Central memory CD8-positive, alpha-beta T cell (primary cell): ENCODE data around the gene KIAA0586.

Experiments
- ATAC-seq: fragments of 150-1000 bp; cut with Tn5 transposase; replicated peaks from 2 replicates; pipeline ENCODE4 v1.10.0; 2022; ENCODE audit warnings: mild to moderate bottlenecking, moderate FRiP score, moderate number of reproducible peaks; ENCODE audit not compliant: poor library complexity, severe bottlenecking; ENCODE audit errors: extremely low read depth
- DNase-seq, 2 donors: peaks; one replicate each; pipeline ENCODE4 v3.0.0; 2021; ENCODE audit warnings: low spot score in 2 of 2
- H3K27ac Mint-ChIP-seq: one replicate; pipeline ENCODE4 v1.8.0; 2022; ENCODE audit warnings: low read depth, mild to moderate bottlenecking, moderate library complexity, mixed read lengths
- H3K27me3 Mint-ChIP-seq: one replicate; pipeline ENCODE4 v1.8.0; 2022; ENCODE audit warnings: mixed read lengths
- H3K36me3 Mint-ChIP-seq: one replicate; pipeline ENCODE4 v1.8.0; 2022; ENCODE audit warnings: mild to moderate bottlenecking, moderate library complexity, mixed read lengths; ENCODE audit not compliant: insufficient read depth
- H3K4me1 Mint-ChIP-seq: one replicate; pipeline ENCODE4 v1.8.0; 2022; ENCODE audit warnings: mixed read lengths
- H3K4me3 Mint-ChIP-seq: one replicate; pipeline ENCODE4 v1.8.0; 2022; ENCODE audit warnings: mild to moderate bottlenecking, moderate library complexity, mixed read lengths
- H3K9me3 Mint-ChIP-seq: one replicate; pipeline ENCODE4 v1.8.0; 2022; ENCODE audit warnings: mixed read lengths

The KIAA0586 gene

DNA sequence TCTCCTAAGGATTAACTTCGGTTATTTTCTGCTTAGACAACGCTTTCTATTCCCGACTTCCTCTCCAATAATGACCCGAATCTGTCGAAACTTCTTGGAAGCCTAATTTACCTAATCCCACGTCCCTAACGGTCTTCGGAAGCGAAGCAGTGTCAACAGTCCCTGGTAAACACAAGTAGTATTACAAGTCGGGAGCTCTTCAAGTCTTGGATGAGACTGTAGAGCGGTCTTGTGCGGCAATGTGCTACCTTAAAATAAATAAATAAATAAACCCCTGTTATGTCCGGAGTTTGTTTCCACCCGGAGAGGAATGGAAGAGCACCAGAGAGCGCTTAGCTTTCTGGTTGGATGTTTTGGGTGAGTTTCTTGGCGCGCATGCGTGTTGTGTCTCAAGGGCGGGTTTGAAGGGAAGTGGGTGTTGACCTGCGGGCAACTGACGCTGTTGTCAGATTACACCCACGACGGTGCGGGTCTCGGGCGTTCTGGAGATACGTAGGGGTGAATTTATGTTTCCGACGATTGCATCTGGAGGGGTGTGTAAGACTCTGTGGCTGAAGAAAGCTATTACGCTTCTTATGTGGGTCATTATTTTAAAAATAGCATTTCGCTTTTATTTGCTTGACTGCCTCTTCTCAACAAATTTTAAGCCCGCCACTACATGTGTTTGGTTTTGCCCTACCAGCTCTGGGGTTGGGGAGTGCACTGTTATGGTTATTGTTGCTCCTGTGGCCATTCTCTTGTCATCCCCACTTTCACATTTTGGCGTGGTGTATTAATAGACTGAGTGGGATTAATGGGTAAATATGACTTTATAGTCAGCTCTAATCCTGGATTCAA, at the start of gene KIAA0586, which contains the start of gene TIMM9:
KIAA0586 (plus strand) TSS at position 439 of the 837 bp plus-strand sequence. CDS start 546 bp downstream, outside the sequence.
TIMM9 (minus strand) TSS at position 251 of the 837 bp plus-strand sequence. CDS start 15,586 bp downstream, outside the sequence.
- Mint-ChIP-seq H3K9me3 (no peaks in the 10 kb centered on the region), H3K4me3 (peak within 1 kb of the TSS; percentile 82), H3K27me3 (no peaks in the 10 kb centered on the region), H3K4me1 (peaks cover 26% of the 10 kb centered on the region), H3K36me3 (peaks cover 27% of the 10 kb centered on the region), H3K27ac (peak within 1 kb of the TSS; percentile 94)
- ATAC-seq (peak; percentile 90), DNase-seq (peak; percentile 91 to 96)

DNA sequence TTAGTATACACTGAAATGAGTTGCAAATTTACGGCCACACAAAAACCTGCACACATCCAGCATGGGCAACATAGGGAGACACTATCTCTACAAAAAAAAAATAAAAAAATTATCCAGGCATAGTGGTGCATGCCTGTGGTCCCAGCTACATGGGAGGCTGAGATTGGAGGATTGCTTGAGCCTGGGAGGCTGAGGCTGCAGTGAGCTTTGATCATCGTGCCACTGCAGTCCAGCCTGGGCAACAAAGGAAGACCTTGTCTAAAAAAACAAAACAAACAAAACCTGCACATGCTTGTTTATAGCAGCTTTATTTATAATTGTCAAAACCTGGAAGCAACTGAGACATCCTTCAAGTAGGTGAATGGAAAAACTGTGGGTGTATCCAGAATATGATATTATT, 36.7 kb upstream of the KIAA0586 start:
- H3K4me1 Mint-ChIP-seq, result peaks cover 5% of the 10 kb centered on the region
- ATAC-seq (no peak), DNase-seq (no peak)
- H3K9me3 Mint-ChIP-seq, result no peaks in the 10 kb centered on the region
- H3K27me3 Mint-ChIP-seq, result no peaks in the 10 kb centered on the region
- H3K27ac Mint-ChIP-seq, result no peak overlapping the region
- H3K4me3 Mint-ChIP-seq, result no peak overlapping the region
- H3K36me3 Mint-ChIP-seq, result peaks cover 3% of the 10 kb centered on the region

DNA sequence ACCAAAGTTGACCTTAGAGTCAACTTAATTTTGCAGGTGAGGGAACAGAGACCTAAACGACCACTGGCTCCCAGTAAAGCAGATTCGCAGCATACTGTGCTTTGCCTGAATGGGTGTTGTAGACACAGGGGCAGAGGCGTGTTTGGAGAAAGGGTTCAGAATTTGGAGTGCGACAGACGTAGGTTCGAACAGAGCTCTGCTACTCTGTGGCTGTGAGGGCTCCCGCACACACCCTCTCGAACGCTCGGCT, 32.0 kb upstream of the KIAA0586 start:
- Mint-ChIP-seq H3K9me3 (no peaks in the 10 kb centered on the region), H3K36me3 (peaks cover 2% of the 10 kb centered on the region), H3K27me3 (no peaks in the 10 kb centered on the region), H3K4me1 (peaks cover 17% of the 10 kb centered on the region), H3K27ac (peak overlapping the region; percentile 44), H3K4me3 (peak overlapping the region; percentile 82)
- DNase-seq, result no peak
- ATAC-seq, result no peak

DNA sequence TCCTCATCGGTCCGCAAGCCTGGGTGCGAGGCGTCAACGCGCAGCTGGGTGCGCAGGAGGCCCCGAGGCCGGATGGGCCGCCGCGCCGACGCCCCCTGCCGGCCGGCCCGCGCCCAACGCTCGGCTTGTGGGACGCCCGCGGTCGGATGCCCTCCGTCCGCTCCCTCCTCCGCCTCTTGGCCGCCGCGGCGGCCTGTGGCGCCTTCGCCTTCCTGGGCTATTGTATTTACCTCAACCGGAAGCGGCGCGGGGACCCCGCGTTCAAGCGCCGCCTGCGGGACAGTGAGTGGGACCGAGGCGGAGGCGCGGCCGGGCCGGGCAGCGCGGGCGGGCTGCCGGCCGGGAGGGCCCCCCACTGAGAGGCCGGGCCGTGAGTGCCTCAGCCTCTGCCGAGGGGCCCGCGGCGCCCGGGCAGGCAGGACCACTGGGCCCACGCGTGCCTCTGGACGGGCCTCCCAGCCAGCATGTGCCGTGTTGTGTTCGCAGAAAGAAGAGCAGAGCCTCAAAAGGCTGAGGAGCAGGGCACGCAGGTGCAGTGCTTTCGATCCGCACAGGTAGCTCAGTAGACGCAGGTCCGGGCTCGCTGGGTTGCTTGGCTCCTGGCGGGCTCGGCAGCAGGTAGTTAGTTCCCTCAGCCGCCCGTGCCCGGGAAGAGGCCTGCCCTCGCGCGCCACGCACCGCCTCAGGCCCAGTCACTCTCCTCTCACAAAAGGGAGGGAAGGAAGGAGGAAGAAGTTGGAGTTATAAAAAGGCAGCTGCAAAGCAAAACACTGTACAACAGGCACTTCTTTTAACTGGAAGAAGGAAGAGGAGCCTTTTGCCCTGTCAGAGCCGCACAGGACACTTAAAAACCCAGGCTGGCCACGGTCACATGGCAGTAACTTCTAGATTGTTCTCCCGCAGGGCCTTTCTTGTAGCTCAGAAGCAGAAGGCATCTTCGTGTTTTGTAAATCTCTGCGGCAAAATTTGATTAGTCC, 31.4 kb upstream of the KIAA0586 start, which contains the start of gene TOMM20L:
TOMM20L (plus strand) TSS at position 119 of the 977 bp plus-strand sequence; CDS start at position 147, 28 bp downstream.
- H3K9me3 Mint-ChIP-seq, result no peaks in the 10 kb centered on the region
- H3K4me3 Mint-ChIP-seq, result peak within 1 kb of the TSS; percentile 82
- peak; percentile 81 for ATAC-seq

DNA sequence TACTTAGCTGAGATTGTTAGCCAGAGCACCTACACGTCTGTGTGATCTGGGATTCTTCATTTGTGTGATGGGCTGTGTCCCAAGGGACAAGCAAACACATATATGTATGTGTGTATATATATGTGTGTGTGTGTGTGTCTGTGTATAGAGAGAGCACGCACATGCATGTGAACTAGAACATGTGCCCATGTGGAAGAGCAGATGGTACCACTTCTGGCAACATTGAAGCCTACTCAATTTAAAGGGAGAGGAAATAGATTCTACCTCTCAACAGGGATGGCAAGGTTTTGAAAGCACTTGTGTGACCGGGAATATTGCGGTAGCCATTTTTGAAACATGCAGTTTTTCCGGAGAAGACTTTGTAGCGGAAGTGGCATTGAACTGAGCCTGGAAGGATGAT, 30.4 kb upstream of the KIAA0586 start:
- no peak overlapping the region for H3K27ac Mint-ChIP-seq
- H3K9me3 Mint-ChIP-seq, result no peaks in the 10 kb centered on the region
- ATAC-seq, result no peak
- H3K27me3 Mint-ChIP-seq, result no peaks in the 10 kb centered on the region
- no peak for DNase-seq
- H3K4me3 Mint-ChIP-seq, result peak overlapping the region; percentile 82
- peaks cover 2% of the 10 kb centered on the region for H3K36me3 Mint-ChIP-seq
- peaks cover 17% of the 10 kb centered on the region for H3K4me1 Mint-ChIP-seq

More for the DNA sequence above, 31.4 kb upstream of the KIAA0586 start, which contains the start of gene TOMM20L:
- Mint-ChIP-seq H3K27me3 (no peaks in the 10 kb centered on the region), H3K4me1 (peaks cover 17% of the 10 kb centered on the region), H3K36me3 (peaks cover 2% of the 10 kb centered on the region), H3K27ac (peak within 1 kb of the TSS; percentile 86)
- DNase-seq, result peak; percentile 57 to 58

DNA sequence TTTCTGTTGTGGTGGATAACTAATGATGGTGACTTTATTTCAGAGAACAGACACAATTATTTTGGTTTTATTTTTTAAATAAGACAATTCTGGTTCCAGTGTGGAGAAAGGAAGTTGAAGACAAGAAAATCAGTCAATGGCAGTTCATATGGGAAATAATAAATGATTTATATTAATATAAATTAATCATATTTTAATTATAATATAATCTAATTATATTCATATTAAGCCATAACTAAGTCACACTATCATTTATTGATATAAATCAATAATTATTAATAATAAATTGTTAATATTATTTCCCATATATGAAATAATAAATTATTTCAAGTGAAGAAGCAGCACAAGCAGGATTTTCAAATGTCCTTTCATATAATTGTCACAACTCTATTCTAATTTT, 29.0 kb upstream of the KIAA0586 start:
- Mint-ChIP-seq H3K4me3 (no peak overlapping the region), H3K27me3 (no peaks in the 10 kb centered on the region), H3K9me3 (no peaks in the 10 kb centered on the region), H3K36me3 (peaks cover 2% of the 10 kb centered on the region), H3K27ac (no peak overlapping the region), H3K4me1 (peaks cover 17% of the 10 kb centered on the region)
- DNase-seq (no peak), ATAC-seq (no peak)

DNA sequence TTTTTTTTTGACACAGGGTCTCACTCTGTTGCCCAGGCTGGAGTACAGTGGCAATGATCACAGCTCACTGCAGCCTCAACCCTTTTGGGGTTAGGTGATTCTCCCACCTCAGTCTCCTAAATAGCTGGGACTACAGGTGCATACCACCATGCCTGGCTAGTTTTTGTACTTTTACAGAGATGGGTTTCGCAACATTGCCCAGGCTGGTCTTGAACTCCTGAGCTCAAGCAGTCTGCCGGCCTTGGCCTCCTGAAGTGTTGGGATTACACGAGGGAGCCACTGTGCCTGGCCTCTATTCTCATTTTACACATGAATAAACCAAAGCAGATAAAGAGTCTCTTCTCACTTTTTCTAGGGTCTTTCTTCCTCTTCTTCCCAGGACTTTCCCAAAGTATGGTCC, 28.6 kb upstream of the KIAA0586 start:
- H3K4me1 Mint-ChIP-seq, result peaks cover 17% of the 10 kb centered on the region
- H3K27ac Mint-ChIP-seq, result no peak overlapping the region
- H3K4me3 Mint-ChIP-seq, result no peak overlapping the region
- no peak for DNase-seq
- H3K9me3 Mint-ChIP-seq, result no peaks in the 10 kb centered on the region
- H3K36me3 Mint-ChIP-seq, result peaks cover 2% of the 10 kb centered on the region
- no peaks in the 10 kb centered on the region for H3K27me3 Mint-ChIP-seq
- no peak for ATAC-seq

DNA sequence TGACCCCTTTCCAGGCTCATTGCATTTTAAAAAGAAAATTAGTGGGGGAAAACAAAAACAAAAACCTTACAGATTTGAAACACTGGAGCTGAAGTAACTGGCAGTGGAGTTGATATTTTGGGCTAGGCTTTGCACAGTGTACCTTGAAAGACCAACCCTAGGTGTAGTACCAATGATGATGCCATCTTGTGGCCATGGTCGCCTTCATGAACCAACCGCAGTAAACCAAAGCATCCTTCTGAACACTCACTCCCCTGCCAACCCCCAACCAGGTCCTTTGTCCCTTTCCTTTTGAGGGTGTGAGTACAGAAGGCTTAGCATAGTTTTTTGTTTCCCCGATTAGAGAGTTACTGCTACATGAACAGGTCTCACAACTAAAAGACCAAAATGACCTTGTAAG, 25.9 kb upstream of the KIAA0586 start:
- ATAC-seq (no peak), DNase-seq (no peak)
- no peak overlapping the region for H3K27ac Mint-ChIP-seq
- H3K4me1 Mint-ChIP-seq, result peaks cover 7% of the 10 kb centered on the region
- H3K36me3 Mint-ChIP-seq, result no peaks in the 10 kb centered on the region
- H3K4me3 Mint-ChIP-seq, result no peak overlapping the region
- no peaks in the 10 kb centered on the region for H3K27me3 Mint-ChIP-seq
- H3K9me3 Mint-ChIP-seq, result no peaks in the 10 kb centered on the region

DNA sequence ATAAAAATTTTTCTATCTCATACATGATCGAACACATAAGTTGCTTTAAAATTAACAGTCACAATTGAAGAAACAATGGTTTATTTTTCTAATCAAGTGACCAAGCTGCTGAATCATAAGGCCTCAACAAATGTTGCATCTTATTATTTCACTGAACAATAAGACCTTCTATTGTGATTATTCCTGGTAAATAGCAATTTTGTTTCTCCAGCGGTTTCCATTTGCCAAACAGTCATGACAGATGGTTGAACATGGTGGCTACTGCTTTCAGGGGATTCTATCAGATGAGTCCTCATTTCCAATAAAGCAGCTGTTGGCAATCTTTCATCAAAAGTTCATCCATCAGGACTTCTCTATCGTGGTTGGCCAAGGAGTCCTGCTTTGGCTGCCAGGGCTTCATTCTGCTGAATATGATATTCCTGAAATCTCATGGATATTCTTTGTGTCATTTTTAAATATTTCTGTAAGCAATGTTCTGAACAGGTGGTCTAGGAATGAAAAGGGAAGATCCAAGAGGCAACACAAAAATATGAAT, 18.8 kb upstream of the KIAA0586 start:
- Mint-ChIP-seq H3K4me3 (no peak overlapping the region), H3K27ac (no peak overlapping the region), H3K36me3 (peaks cover 39% of the 10 kb centered on the region), H3K27me3 (no peaks in the 10 kb centered on the region), H3K9me3 (no peaks in the 10 kb centered on the region), H3K4me1 (no peaks in the 10 kb centered on the region)
- ATAC-seq (no peak), DNase-seq (no peak)

DNA sequence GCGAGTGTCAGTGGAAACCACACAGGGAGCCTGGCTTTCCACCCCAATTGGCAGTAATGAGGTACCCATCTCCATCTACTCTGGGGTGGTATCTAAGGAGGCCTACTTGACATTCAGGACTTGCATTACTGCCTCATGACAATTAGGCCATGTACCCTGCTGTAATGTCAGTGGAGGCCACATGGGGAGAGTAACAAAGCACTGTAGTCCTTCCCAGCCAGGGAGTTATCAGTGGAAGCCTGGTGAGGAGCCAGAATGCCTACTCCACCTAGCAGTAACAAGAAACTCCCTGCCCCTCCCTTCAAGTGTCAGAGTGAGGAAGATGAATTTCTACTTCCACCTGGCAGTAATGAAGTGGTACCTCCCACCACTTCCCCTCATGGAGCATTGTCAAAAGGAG, 12.7 kb upstream of the KIAA0586 start:
- Mint-ChIP-seq H3K4me3 (no peak overlapping the region), H3K9me3 (no peaks in the 10 kb centered on the region), H3K27ac (peak overlapping the region; percentile 61), H3K4me1 (peaks cover 25% of the 10 kb centered on the region), H3K27me3 (no peaks in the 10 kb centered on the region), H3K36me3 (peaks cover 48% of the 10 kb centered on the region)
- DNase-seq (no peak), ATAC-seq (no peak)

DNA sequence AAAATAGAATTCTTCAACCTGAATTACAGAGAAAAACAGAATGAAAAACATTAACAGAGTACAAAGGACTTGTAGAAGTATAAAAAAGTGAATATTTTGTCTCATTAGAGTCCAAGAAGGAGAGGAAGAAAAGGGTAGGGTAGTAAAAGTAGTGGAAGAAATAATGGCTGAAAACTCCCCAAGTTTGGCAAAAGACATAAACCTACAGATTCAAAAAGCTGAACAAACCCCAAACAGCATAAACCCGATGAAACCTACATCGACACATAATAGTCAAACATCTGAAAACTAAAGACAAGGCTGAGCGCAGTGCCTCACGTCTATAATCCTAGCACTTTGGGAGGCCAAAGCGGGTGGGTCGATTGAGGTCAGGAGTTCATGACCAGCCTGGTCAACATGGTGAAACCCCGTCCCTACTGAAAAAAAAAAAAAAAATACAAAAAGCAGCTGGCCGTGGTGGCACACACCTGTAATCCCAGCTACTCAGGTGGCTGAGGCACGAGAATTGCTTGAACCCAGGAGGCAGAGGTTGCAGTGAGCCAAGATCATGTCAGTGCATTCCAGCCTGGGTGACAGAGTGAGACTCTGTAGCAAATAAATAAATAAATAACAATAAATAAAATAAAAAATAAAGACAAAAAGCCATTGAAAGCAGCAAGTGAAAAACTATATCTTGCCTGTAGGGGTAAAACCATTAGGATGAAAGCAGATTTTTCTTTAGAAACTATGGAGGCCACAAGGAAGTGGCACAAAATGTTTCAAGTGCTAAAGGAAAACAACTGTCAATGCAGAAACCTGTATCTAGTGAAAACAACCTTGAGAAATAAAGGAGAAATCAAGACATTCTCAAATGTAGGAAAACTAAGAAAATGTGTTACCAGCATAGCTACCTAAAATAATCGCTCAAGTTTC, 11.6 kb upstream of the KIAA0586 start:
- Mint-ChIP-seq H3K4me3 (no peak overlapping the region), H3K27ac (peak overlapping the region; percentile 61), H3K4me1 (peaks cover 25% of the 10 kb centered on the region), H3K9me3 (no peaks in the 10 kb centered on the region), H3K27me3 (no peaks in the 10 kb centered on the region), H3K36me3 (peaks cover 43% of the 10 kb centered on the region)
- DNase-seq (no peak), ATAC-seq (no peak)
